Parathyroid adenoma (tissue), 2 donors: ENCODE results near the gene RASA3.
A peak's percentile ranks its signal among the peaks of the same experiment; 100 is the strongest.
"Not testable (repeated sequence)": the region's sequence is repeated elsewhere in the genome, so short reads cannot be mapped to it uniquely, and the experiment has no call there.

ENCODE experiments used
- H2AFZ ChIP-seq: fragments of 300-600 bp; sonication (generic); one replicate; pipeline ENCODE4 v1.7.0; 2017; ENCODE audit warnings: antibody characterized with exemption, mild to moderate bottlenecking
- H3K27ac ChIP-seq: fragments of 300-600 bp; sonication (generic); one replicate; pipeline ENCODE4 v1.7.0; 2017
- H3K27me3 ChIP-seq: fragments of 300-600 bp; sonication (generic); one replicate; pipeline ENCODE4 v1.7.0; 2017; ENCODE audit warnings: low read length; ENCODE audit not compliant: control insufficient read depth, insufficient read depth
- H3K36me3 ChIP-seq: fragments of 300-600 bp; sonication (generic); one replicate; pipeline ENCODE4 v1.7.0; 2017; ENCODE audit warnings: low read length; ENCODE audit not compliant: control insufficient read depth, insufficient read depth
- H3K4me1 ChIP-seq: fragments of 300-600 bp; sonication (generic); one replicate; pipeline ENCODE4 v1.7.0; 2017; ENCODE audit warnings: control low read depth
- H3K4me2 ChIP-seq: fragments of 300-600 bp; sonication (generic); one replicate; pipeline ENCODE4 v1.7.0; 2017; ENCODE audit warnings: low read length
- H3K4me3 ChIP-seq: fragments of 300-600 bp; sonication (generic); one replicate; pipeline ENCODE4 v1.7.0; 2017; ENCODE audit warnings: low read depth, low read length
- H3K79me2 ChIP-seq: fragments of 300-600 bp; sonication (generic); one replicate; pipeline ENCODE4 v1.7.0; 2017; ENCODE audit warnings: control low read depth
- H3K9ac ChIP-seq: fragments of 300-600 bp; sonication (generic); one replicate; pipeline ENCODE4 v1.7.0; 2017; ENCODE audit warnings: mild to moderate bottlenecking
- H3K9me3 ChIP-seq: fragments of 300-600 bp; sonication (generic); one replicate; pipeline ENCODE4 v1.7.0; 2017; ENCODE audit warnings: low read length; ENCODE audit not compliant: control insufficient read depth
- CTCF ChIP-seq: fragments of 300-600 bp; sonication (generic); IDR thresholded peaks from one replicate; pipeline ENCODE4 v1.7.0; 2017; ENCODE audit warnings: antibody characterized with exemption, mild to moderate bottlenecking
- donor health status: primary hyperparathyroidism.

The RASA3 gene

DNA sequence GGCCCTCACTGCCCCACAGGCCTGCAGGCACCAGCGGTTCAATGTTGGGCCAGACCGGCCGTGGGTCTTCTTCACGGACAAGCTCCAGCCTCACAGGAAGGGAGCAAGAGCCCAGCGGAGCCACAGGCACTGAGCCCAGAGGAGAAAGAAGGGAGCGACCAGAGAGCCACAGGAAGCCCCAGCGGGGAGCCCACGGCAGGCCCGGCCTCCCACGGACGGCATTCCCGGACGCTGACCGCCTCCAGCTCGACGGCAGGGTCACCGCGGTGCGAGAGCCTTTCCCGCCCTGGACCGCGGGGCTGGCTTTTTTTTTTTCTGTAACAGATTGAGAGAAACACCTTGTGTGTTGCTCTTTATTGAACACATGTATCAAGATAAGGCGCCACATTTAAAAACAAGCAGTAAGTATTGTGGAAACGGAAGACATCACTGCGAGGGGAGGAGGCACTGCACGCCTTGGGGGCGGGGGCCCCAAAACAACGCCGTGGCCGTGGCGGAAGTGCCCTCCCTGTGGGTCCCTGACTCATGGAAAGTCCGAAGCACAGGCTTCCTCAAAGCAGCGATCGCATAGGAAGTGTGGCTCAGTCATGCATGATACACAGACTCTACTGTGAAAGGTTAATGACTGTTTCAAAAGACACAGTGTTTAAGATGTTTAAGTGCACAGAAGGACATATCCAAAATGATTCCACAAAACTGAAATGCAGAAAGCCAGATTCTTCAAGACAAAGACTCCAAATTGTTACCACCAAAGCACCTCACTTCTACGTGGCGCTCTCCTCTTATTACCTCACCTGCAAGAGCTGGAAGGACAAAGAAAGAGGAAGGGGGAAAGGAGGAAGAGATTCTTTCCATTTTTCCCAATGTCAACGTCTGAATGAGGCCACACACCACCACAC lies 3.5 kb downstream of the RASA3 start:
- no peak overlapping the region for H2AFZ ChIP-seq

GRCh38 chr13:114128348-114128623 lies 4.1 kb downstream of the RASA3 start:
- H3K9me3 ChIP-seq, result no peaks in the 10 kb centered on the region
- no peak overlapping the region for H3K4me2 ChIP-seq
- H3K36me3 ChIP-seq, result no peaks in the 10 kb centered on the region
- peaks cover 2% of the 10 kb centered on the region for H3K79me2 ChIP-seq
- peak overlapping the region; percentile 39 for H3K27ac ChIP-seq
- no peak overlapping the region for H3K4me3 ChIP-seq
- no peaks in the 10 kb centered on the region for H3K4me1 ChIP-seq
- no peak for TF ChIP-seq CTCF
- no peak overlapping the region for H2AFZ ChIP-seq
- H3K27me3 ChIP-seq, result no peaks in the 10 kb centered on the region
- no peak overlapping the region for H3K9ac ChIP-seq

More for the DNA sequence above, 3.5 kb downstream of the RASA3 start:
- Histone ChIP-seq H3K36me3 (no peaks in the 10 kb centered on the region), H3K27me3 (no peaks in the 10 kb centered on the region), H3K4me1 (no peaks in the 10 kb centered on the region), H3K79me2 (peaks cover 2% of the 10 kb centered on the region), H3K9ac (no peak overlapping the region), H3K9me3 (no peaks in the 10 kb centered on the region), H3K4me3 (no peak overlapping the region), H3K27ac (peak overlapping the region; percentile 39), H3K4me2 (no peak overlapping the region)
- no peak for TF ChIP-seq CTCF

- H3K9ac ChIP-seq, result no peak overlapping the region
- H3K36me3 ChIP-seq, result no peaks in the 10 kb centered on the region
- H3K4me2 ChIP-seq, result no peak overlapping the region
- peaks cover 2% of the 10 kb centered on the region for H3K79me2 ChIP-seq
- no peak overlapping the region for H3K4me3 ChIP-seq
- no peak overlapping the region for H2AFZ ChIP-seq
- no peak for TF ChIP-seq CTCF
- no peaks in the 10 kb centered on the region for H3K27me3 ChIP-seq
- H3K9me3 ChIP-seq, result no peaks in the 10 kb centered on the region
- no peaks in the 10 kb centered on the region for H3K4me1 ChIP-seq
- H3K27ac ChIP-seq, result no peak overlapping the region
Measured at GRCh38 chr13:114127473-114128347, 4.7 kb downstream of the RASA3 start.

- Histone ChIP-seq H3K27ac (no peak overlapping the region), H3K4me3 (no peak overlapping the region), H3K4me1 (no peaks in the 10 kb centered on the region), H2AFZ (no peak overlapping the region), H3K79me2 (peaks cover 2% of the 10 kb centered on the region), H3K9me3 (no peaks in the 10 kb centered on the region), H3K9ac (no peak overlapping the region), H3K27me3 (no peaks in the 10 kb centered on the region), H3K36me3 (no peaks in the 10 kb centered on the region), H3K4me2 (no peak overlapping the region)
- no peak for TF ChIP-seq CTCF
Measured at GRCh38 chr13:114126789-114127472, 5.5 kb downstream of the RASA3 start.

DNA sequence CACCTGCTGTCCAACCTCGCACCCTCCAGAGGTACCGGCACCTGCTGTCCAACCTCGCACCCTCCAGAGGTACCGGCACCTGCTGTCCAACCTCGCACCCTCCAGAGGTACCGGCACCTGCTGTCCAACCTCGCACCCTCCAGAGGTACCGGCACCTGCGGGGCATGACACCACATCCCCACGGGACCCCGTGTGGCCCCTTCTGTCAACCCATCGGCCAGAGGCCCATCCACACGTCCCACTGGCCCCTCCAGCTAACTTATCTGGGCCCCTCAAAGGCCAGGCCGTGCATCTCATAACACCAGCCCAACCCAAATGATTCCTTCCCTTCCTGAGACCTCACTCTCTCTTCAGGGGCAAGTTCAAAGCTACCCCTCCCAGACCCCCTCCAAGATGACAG lies 6.3 kb downstream of the RASA3 start:
- H3K4me1 ChIP-seq, H3K4me2 ChIP-seq, H3K9ac ChIP-seq, H3K36me3 ChIP-seq, H3K4me3 ChIP-seq, H3K27me3 ChIP-seq, H3K79me2 ChIP-seq, H2AFZ ChIP-seq, H3K27ac ChIP-seq, H3K9me3 ChIP-seq: not testable (repeated sequence)
